K562 (cell line): ENCODE data around the gene IPO7. TPM values are rescaled to one million over a fixed set of nuclear protein-coding genes. Genes with fewer than 3 reads are reported as not detected.

Experiments used
- ATAC-seq: fragments of 200-7000 bp; cut with Tn5 transposase; 3 replicates; pipeline ENCODE4 v1.9.1; 2020; ENCODE audit warnings: moderate library complexity
- BruUV-seq: library from RNA; stranded (reverse); fragments of 400-500 nt; replicated peaks from 2 replicates; lab custom pipeline; 2021; lab: Mats Ljungman, UMichigan
- CTCF ChIA-PET: fragments of 300-600 bp; formaldehyde crosslinking; extraction: SDS; loops from one replicate; lab custom pipeline; 2021; ENCODE audit warnings: low intra/inter-chr PET ratio; lab: Yijun Ruan, JAX
- POLR2A ChIA-PET: fragments of 300-600, 350-650 bp; sonication (Branson Sonifier 250); formaldehyde crosslinking; extraction: SDS; loops from one replicate; lab custom pipeline; 2021; ENCODE audit warnings: antibody characterized with exemption, inconsistent platforms; lab: Yijun Ruan, JAX
- DNase-seq, 4 experiments: peaks; one replicate each; pipeline versions ENCODE4 v3.0.0 to v3.0.0-alpha.2; 2011 to 2018; ENCODE audit warnings: low spot score in 3 of 4, mixed read lengths in 3 of 4; ENCODE audit errors: extremely low read depth in 1 of 4
- FAIRE-seq: peaks from 2 replicates; lab custom pipeline; 2011; peaks lifted over from hg19 to GRCh38; lab: Jason Lieb, UNC
- H2AFZ ChIP-seq: 2 replicates; pipeline ENCODE4 v1.6.0; 2011; ENCODE audit warnings: low read depth, low read length, control low read depth, inconsistent platforms
- H3K27ac ChIP-seq: fragments of 200-600 bp; 3 replicates; pipeline ENCODE4 v1.8.0; 2011; ENCODE audit warnings: low read depth, mild to moderate bottlenecking, control low read depth, inconsistent platforms, low read length, moderate library complexity, mixed read lengths; ENCODE audit errors: extremely low read depth
- H3K27me3 ChIP-seq, 2 experiments: fragments of 300-600 bp in 1 of 2; 2 replicates in 1 of 2; 3 replicates in 1 of 2; pipeline versions ENCODE4 v1.6.0 to v1.8.0; 2011; ENCODE audit warnings: inconsistent platforms in 2 of 2, low read length in 2 of 2, mild to moderate bottlenecking in 1 of 2, mixed read lengths in 1 of 2, moderate library complexity in 1 of 2; ENCODE audit not compliant: control insufficient read depth in 2 of 2, insufficient read depth in 2 of 2
- H3K36me3 ChIP-seq: fragments of 300-600 bp; 3 replicates; pipeline ENCODE4 v1.8.0; 2011; ENCODE audit warnings: mild to moderate bottlenecking, low read length, inconsistent platforms; ENCODE audit not compliant: control insufficient read depth, insufficient read depth
- H3K4me1 ChIP-seq, 2 experiments: fragments of 200-600 bp in 1 of 2; replicated peaks in 1 of 2; 2 replicates in 1 of 2; 3 replicates in 1 of 2; pipeline versions ENCODE4 v1.5.1 to v1.8.0; 2011; ENCODE audit warnings: inconsistent platforms in 2 of 2, low read length in 2 of 2, mild to moderate bottlenecking in 1 of 2, mixed read lengths in 1 of 2, moderate library complexity in 1 of 2; ENCODE audit not compliant: control insufficient read depth in 2 of 2, insufficient read depth in 2 of 2
- H3K4me2 ChIP-seq: 2 replicates; pipeline ENCODE4 v1.6.1; 2011; ENCODE audit warnings: low read length, control low read depth, inconsistent platforms, mixed read lengths; ENCODE audit not compliant: insufficient read depth
- H3K4me3 ChIP-seq: fragments of 200-600 bp; sonication (generic), shearing (Covaris generic); 2 replicates; pipeline ENCODE4 v1.5.1; 2016; ENCODE audit warnings: control low read depth, inconsistent platforms
- H3K79me2 ChIP-seq: fragments of 200-600 bp; 3 replicates; pipeline ENCODE4 v1.8.0; 2011; ENCODE audit warnings: low read length, inconsistent platforms; ENCODE audit not compliant: control insufficient read depth, insufficient read depth
- H3K9ac ChIP-seq, 2 experiments: 2 replicates each; pipeline versions ENCODE4 v1.6.0 to v1.6.1; 2011; ENCODE audit warnings: low read depth in 2 of 2, low read length in 2 of 2, control low read depth in 1 of 2, inconsistent platforms in 1 of 2, mild to moderate bottlenecking in 1 of 2, mixed read lengths in 1 of 2; ENCODE audit not compliant: insufficient read depth in 1 of 2
- H3K9me1 ChIP-seq: one replicate; pipeline ENCODE4 v1.6.0; 2011; ENCODE audit warnings: inconsistent platforms, mild to moderate bottlenecking, low read length, moderate library complexity; ENCODE audit not compliant: control insufficient read depth, insufficient read depth
- H3K9me3 ChIP-seq: replicated peaks from 2 replicates; pipeline ENCODE4 v1.5.1; 2011; ENCODE audit warnings: low read depth, low read length, inconsistent platforms; ENCODE audit not compliant: control insufficient read depth, insufficient read depth
- H4K20me1 ChIP-seq: replicated peaks from 2 replicates; pipeline ENCODE4 v1.6.1; 2011; ENCODE audit warnings: low read length, inconsistent platforms, mixed read lengths; ENCODE audit not compliant: control insufficient read depth, insufficient read depth
- CREBBP ChIP-seq: IDR thresholded peaks from one replicate; pipeline ENCODE4 v1.6.1; 2012; ENCODE audit warnings: low read depth, mild to moderate bottlenecking, control low read depth, inconsistent platforms, low read length
- GATA2 ChIP-seq: sonication (generic); formaldehyde crosslinking; IDR thresholded peaks from 2 replicates; pipeline ENCODE4 v1.4.0; 2020; ENCODE audit warnings: mild to moderate bottlenecking, missing genetic modification reagents
- HEY1 ChIP-seq: fragments of 250-450 bp; sonication (Bioruptor Pico); IDR thresholded peaks from 2 replicates; pipeline ENCODE4 v1.5.0; 2020; ENCODE audit warnings: mild to moderate bottlenecking, moderate library complexity, borderline replicate concordance
- MCM2 ChIP-seq: fragments of 450-650 bp; IDR thresholded peaks from 2 replicates; pipeline ENCODE4 v1.6.1; 2017; ENCODE audit warnings: low read depth, mild to moderate bottlenecking
- RBM22 ChIP-seq: fragments of 200-400 bp; formaldehyde crosslinking; IDR thresholded peaks from 2 replicates; pipeline ENCODE4 v1.6.1; 2018; ENCODE audit warnings: low read length, low read depth; ENCODE audit not compliant: poor library complexity, severe bottlenecking
- SRSF9 ChIP-seq: fragments of 200-400 bp; formaldehyde crosslinking; IDR thresholded peaks from 2 replicates; pipeline ENCODE4 v1.6.1; 2017; ENCODE audit warnings: low read depth, low read length, borderline replicate concordance
- STAT5A ChIP-seq: IDR thresholded peaks from 2 replicates; pipeline ENCODE4 v1.6.1; 2012; ENCODE audit warnings: low read length, inconsistent platforms, borderline replicate concordance
- ZC3H8 ChIP-seq: fragments of 450-650 bp; IDR thresholded peaks from 2 replicates; pipeline ENCODE4 v1.6.1; 2017
- ZNF140 ChIP-seq: fragments of 250-450 bp; sonication (Bioruptor Pico); IDR thresholded peaks from 2 replicates; pipeline ENCODE4 v1.8.0; 2021; ENCODE audit warnings: moderate library complexity, mild to moderate bottlenecking, inconsistent platforms
- ZNF197 ChIP-seq: fragments of 200-800 bp; sonication (Bioruptor generic); IDR thresholded peaks from 2 replicates; pipeline ENCODE4 v1.6.1; 2016; ENCODE audit warnings: low read depth, missing genetic modification characterization, missing compliant biosample characterization
- ZZZ3 ChIP-seq: fragments of 450-650 bp; IDR thresholded peaks from 2 replicates; pipeline ENCODE4 v1.6.1; 2016; ENCODE audit warnings: antibody characterized with exemption, mild to moderate bottlenecking, moderate library complexity
- WGBS: fragments of 100-300 bp; shearing (Covaris generic); methylation state at CpG from one replicate; pipeline ENCODE4 v1.1.6; 2016; ENCODE audit warnings: low coverage, mixed read lengths; ENCODE audit not compliant: insufficient coverage; ENCODE audit errors: missing lambda C conversion rate; 5-methylcytosine and 5-hydroxymethylcytosine counted together
- in situ Hi-C: fragments of 300-500 bp; cut with MboI; formaldehyde crosslinking; loops from 4 replicates; pipeline ENCODE4 v1.15.0; 2018; ENCODE audit warnings: inconsistent platforms, mixed read lengths
- intact Hi-C: fragments of 100-400 bp; cut with micrococcal nuclease; formaldehyde crosslinking; loops from 2 replicates; pipeline ENCODE4 v1.14.2; 2022
- polyA plus RNA-seq, 8 experiments: library from polyadenylated mRNA; depleted of rRNA in 4 of 8; stranded (reverse) in 5 of 8; unstranded in 3 of 8; fragments of >200 nt; fragmentation: Nextera tagmentation in 2 of 8; fragmentation: Illumina TruSeq in 1 of 8; extraction: Ambion mirVana in 2 of 8; extraction: Trizol in 1 of 8; gene quantifications; 2 replicates each; pipeline versions ENCODE4 v1.2.1 to v1.2.3, GENCODE V29; 2011 to 2014; ENCODE audit warnings: inconsistent platforms in 1 of 8, missing spikeins in 1 of 8
- total RNA-seq, 7 experiments: library from RNA; depleted of rRNA in 6 of 7; stranded (reverse); fragments of >200 nt in 6 of 7; fragmentation: Illumina TruSeq in 2 of 7; extraction: Trizol in 2 of 7; gene quantifications; 2 replicates each; pipeline versions ENCODE4 v1.2.1 to v1.2.3, GENCODE V29; 2011 to 2021; ENCODE audit warnings: low replicate concordance in 1 of 7
- TF ChIP-seq, protein P1 (sequence below): sonication (generic); formaldehyde crosslinking; IDR thresholded peaks from 2 replicates; pipeline ENCODE4 v1.8.0; 2022; ENCODE audit warnings: missing genetic modification reagents, mild to moderate bottlenecking, borderline replicate concordance
- TF ChIP-seq, protein P2 (sequence below): fragments of 450-650 bp; conservative IDR thresholded peaks from 2 replicates; pipeline ENCODE4 v1.6.1; 2016; ENCODE audit warnings: missing genetic modification characterization, low read depth, mild to moderate bottlenecking, control low read depth, missing compliant biosample characterization

Gene IPO7
- total and polyA plus RNA-seq, 9 of the 15 experiments (the other 6 are each of a cell fraction or from before 2014, with no cell fraction given) = 23.6 to 138 (median 110) TPM

DNA sequence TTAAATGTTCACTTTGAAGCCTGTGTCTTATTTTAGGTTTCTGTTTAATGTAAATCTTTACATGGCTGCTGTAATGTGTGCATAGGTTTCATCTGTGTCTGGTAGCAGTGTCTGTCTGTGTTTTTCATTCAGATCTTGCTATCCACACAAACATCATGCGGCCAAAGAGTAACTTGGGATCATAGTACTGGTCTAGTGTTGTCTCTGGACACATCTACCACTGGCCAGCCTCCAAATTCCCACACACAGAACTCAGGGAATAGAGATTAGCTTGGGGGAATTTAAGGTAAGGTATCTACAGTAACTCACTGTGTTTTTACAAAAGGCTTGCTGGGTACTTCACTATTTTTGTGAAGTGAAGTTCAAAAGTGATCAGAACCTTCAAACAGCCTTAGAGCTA is 44.3 kb downstream of the IPO7 start:
- no TSS peak for BruUV-seq
- in situ Hi-C loops = no loop called here
- Histone ChIP-seq H3K4me1 (no peaks in the 10 kb centered on the region), H3K9me1 (no peaks in the 10 kb centered on the region), H2AFZ (no peak overlapping the region), H3K4me3 (no peak overlapping the region), H4K20me1 (no peaks in the 10 kb centered on the region)
- POLR2A ChIA-PET = interaction anchor here (2.1 kb wide), 1 partner anchor 32 kb away, joined by 6 read pairs; the partner anchor contains the start of gene ZNF143
- no peak for TF ChIP-seq ZC3H8
- no peak for TF ChIP-seq ZNF140 (CRISPR knock-in tag)
- no peak for TF ChIP-seq CREBBP
- TF ChIP-seq GATA2 (CRISPR knock-in tag) = no peak
- TF ChIP-seq STAT5A = no peak
- no peak for TF ChIP-seq SRSF9
- 0 out of 2 replicates have a peak, but pooled peaks have one; percentile 27 for TF ChIP-seq ZZZ3
- TF ChIP-seq, all 486 proteins: peak for 1
- Histone ChIP-seq H3K36me3 (peaks cover 94% of the 10 kb centered on the region), H3K27ac (no peak overlapping the region), H3K9me3 (no peaks in the 10 kb centered on the region), H3K4me2 (no peak overlapping the region), H3K79me2 (no peaks in the 10 kb centered on the region), H3K9ac (no peak overlapping the region), H3K27me3 (no peaks in the 10 kb centered on the region)
- FAIRE-seq (no peak), DNase-seq (no peak), ATAC-seq (no peak)
- CTCF ChIA-PET = no interaction called here
- intact Hi-C loops = no loop called here
- WGBS = 80% methylated on average over 1 of the region's 1 CpG

DNA sequence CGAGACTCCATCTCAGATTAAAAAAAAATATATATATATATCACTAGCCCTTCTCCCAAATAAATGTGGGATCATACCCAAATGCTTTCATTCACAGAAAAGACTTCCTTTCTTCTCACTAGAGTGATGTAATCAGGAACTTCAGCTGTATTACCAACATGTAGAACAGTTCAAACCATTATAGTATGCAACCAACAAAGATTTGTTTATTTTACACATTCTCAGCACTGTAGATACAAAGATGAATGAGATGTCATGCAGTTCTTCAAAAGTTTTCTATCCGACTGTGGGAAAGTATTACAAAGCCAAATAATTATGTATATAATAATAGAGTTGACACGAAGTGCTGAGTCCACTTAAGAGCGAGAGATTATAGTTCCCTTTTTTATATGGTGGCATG is 54.2 kb downstream of the IPO7 start:
- no peak for FAIRE-seq
- DNase-seq = no peak
- Histone ChIP-seq H4K20me1 (no peaks in the 10 kb centered on the region), H3K36me3 (peaks cover 94% of the 10 kb centered on the region), H3K27ac (no peak overlapping the region), H3K9me1 (no peaks in the 10 kb centered on the region), H3K79me2 (0 out of 3 replicates have a peak, but pooled peaks cover 2% of the 10 kb centered on the region), H2AFZ (no peak overlapping the region), H3K4me2 (no peak overlapping the region), H3K9ac (no peak overlapping the region), H3K27me3 (no peaks in the 10 kb centered on the region), H3K9me3 (no peaks in the 10 kb centered on the region), H3K4me1 (no peaks in the 10 kb centered on the region), H3K4me3 (no peak overlapping the region)
- in situ Hi-C loops = no loop called here
- no TSS peak for BruUV-seq
- ATAC-seq = no peak
- ChIA-PET POLR2A (interaction anchor here (0.9 to 1.4 kb wide), 3 partner anchors 21 to 130 kb away, joined by 3 to 5 read pairs (median 3); partner anchors contain the start of gene ZNF143), CTCF (interaction anchor here (0.6 kb wide), 1 partner anchor 29 kb away, joined by 3 read pairs; no protein-coding TSS in a partner anchor)
- intact Hi-C loops = no loop called here
- 93% methylated on average over 4 of the region's 4 CpGs for WGBS
- TF ChIP-seq MCM2 (no peak), ZNF197 (CRISPR knock-in tag) (no peak), RBM22 (no peak), HEY1 (CRISPR knock-in tag) (no peak)
- TF ChIP-seq, protein P1, sequence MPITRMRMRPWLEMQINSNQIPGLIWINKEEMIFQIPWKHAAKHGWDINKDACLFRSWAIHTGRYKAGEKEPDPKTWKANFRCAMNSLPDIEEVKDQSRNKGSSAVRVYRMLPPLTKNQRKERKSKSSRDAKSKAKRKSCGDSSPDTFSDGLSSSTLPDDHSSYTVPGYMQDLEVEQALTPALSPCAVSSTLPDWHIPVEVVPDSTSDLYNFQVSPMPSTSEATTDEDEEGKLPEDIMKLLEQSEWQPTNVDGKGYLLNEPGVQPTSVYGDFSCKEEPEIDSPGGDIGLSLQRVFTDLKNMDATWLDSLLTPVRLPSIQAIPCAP (CRISPR knock-in tag) = no peak
- TF ChIP-seq, protein P2, sequence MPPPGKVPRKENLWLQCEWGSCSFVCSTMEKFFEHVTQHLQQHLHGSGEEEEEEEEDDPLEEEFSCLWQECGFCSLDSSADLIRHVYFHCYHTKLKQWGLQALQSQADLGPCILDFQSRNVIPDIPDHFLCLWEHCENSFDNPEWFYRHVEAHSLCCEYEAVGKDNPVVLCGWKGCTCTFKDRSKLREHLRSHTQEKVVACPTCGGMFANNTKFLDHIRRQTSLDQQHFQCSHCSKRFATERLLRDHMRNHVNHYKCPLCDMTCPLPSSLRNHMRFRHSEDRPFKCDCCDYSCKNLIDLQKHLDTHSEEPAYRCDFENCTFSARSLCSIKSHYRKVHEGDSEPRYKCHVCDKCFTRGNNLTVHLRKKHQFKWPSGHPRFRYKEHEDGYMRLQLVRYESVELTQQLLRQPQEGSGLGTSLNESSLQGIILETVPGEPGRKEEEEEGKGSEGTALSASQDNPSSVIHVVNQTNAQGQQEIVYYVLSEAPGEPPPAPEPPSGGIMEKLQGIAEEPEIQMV (tag) = no peak
